Stimulated activated CD8-positive, alpha-beta memory T cell treated with anti-CD3 and anti-CD28 coated beads, Interleukin-12 subunit alpha, Interleukin-12 subunit beta, amount 100 ng/mL, for 24 hours (primary cell): ENCODE measurements around the gene MRPL48.
A peak's percentile ranks its signal among the peaks of the same experiment; 100 is the strongest.
"Not testable (repeated sequence)": the region's sequence is repeated elsewhere in the genome, so short reads cannot be mapped to it uniquely, and the experiment has no call there.

Source experiments
- DNase-seq: peaks from one replicate; pipeline ENCODE4 v3.0.0-alpha.2; 2020; ENCODE audit errors: extremely low read depth

Gene MRPL48

DNA sequence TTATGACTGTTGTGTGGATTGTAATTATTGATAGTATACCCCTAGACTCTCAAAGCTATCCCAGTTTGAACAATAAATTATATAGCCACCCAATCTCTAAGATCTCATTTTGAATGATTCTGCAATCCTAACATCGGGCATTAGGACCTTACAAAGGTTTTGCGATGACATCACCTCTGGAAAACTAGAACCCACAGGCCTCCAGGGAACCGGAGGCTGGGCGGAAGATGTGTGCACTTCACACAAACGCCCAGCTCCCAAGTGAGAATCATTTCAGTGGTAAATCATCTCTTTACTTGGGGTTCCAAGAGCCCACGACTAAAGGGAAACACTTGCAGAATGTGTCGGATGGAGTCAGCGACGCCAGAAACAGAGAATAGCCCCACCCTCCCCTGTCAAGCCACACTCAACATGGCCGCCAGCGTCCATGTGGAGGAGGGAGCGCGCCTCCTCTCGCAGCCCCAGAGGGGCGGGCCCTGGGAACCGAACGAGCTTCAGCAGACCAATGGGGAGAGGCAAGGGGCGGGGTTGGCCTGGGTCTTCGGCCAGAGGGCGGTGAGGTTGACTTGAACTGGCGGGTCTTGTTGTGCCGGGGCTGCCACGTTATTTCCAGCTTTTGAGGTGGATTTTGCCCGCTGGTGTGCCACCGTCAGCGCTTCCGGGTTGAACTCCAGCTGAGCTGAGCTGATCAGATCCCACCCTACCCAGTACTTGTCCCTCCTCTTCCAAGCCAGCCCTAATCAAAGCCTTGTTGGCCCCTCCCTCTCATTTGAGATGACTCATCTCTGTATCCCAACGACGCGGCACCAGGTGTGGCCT, 8.4 kb upstream of the MRPL48 start:
- peak; percentile 97 for DNase-seq

DNA sequence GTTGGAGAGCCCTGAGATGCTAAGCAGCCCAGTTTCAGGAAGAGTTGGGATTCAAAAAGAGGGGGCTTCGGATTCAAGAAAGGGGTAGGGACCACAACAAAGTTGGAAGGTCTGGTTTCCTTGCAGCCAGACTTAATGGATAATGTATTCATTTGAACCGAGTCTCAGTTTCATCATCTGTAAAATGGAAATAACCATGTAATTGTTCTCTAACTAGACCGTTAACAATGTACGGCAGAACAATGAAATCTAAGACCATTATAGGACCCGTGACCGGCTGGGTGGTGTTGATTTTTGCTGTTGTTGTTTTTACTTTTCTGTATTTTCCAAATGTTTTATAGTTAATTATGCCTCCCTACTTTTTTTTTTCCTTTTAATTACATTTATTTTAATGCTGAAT, 6.4 kb upstream of the MRPL48 start:
- no peak for DNase-seq

DNA sequence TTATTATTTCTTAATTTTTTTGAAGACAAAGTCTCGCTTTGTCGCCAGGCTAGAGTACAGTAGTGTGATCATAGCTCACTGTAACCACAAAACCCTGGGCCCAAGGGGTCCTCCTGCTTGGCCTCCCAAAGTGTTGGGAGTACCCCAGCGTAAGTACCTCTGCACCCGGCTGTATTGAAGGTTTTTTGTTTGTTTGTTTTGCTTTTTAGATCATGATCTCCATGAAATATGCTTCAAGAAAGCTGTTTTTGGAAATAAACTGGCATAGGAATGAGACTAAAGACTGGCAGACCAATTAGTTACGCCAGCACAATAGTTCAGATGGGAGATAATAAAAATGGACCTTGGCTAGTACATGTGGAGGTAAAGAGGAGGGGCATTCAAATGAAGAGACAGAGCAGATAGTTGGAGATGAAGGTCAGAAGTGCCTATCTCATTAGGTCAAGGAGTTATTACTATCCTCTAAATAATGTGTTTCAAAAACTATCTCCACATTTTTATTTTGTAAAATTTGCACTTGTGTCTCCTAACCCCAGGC, 4.1 kb upstream of the MRPL48 start:
- DNase-seq: no peak

DNA sequence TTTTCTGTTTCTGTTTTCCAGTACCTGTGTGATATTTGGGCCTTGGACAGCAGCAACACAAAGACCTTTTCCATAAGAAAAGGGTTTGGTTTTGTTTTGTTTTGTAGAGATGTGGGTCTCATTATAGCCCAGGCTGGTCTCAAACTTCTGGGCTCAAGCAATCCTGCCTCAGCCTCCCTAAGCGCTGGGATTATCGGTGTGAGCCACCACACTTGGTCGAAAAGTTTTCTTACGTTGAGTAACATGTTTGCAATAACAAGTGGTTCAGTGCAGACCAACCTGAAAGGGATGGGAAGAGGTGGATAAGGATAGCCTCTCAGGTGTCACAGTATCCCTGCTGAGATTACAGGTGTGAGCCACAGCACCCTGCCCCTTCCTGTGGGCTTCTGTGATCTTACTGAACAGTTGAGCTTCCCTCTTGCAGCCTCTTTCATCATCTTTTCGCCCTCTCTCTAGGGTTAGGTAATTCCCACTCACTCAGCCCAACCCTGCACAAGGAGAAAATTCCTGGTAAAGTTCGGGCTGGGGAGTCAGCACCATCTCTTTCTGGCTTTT, 3.5 kb upstream of the MRPL48 start:
- DNase-seq: no peak

DNA sequence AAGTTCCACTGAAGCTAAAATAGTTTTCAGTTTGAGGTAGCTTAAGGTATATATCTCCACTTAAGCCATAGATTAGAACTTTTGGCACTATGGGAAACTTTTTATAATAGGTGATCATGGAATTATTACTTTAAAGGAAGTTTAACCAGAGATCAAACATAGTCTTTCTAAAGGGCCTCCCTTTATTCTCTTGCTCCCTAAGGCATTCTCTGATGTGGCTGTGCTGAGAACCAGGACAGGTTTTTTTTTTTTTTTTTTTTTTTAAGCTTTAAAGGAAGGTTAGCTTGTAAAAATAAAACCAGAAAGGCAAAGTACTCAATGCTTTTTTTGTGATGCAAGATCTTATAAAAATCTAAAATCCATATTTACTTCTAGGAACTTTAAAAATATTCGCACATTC, 2.9 kb upstream of the MRPL48 start:
- no peak for DNase-seq

DNA sequence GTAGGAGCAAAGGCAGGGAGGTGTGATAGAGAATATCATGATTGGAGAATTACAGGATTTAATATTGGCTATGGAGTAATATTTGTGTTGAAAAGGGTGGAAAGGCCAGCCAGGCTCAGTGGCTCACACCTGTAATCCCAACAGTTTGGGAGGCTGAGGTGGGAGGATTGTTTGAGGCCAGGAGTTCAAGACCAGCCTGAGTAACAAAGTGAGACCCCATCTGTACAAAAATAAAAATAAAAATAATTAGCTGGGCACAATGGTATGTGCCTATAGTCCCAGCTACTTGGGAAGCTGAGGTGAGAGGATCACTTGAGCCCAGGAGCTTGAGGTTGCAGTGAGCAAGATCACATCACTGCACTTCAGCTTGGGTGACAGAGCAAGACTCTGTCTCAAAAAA, 2.2 kb upstream of the MRPL48 start:
- DNase-seq: not testable (repeated sequence)

- DNase-seq: no peak
Observed at GRCh38 chr11:73787051-73787642, 527 bp upstream of the MRPL48 start.

DNA sequence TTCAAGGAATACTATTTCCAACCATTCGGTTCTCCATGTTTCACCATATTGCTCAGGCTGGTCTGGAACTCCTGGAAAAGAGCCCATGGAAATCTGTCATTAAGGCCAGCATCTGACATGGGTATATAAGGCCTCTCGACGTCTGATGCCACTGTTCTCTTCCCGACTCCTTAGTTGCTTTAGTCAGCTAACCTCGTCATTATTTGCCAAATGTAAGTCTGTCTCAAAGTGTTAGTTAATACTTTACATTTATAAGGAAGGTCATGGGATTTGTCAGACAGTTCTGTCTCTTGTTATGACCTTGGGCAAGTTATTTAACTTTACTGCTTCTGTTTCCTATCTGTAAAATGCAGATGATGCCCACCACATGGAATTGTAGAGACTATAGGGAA, 1.6 kb downstream of the MRPL48 start:
- no peak for DNase-seq

DNA sequence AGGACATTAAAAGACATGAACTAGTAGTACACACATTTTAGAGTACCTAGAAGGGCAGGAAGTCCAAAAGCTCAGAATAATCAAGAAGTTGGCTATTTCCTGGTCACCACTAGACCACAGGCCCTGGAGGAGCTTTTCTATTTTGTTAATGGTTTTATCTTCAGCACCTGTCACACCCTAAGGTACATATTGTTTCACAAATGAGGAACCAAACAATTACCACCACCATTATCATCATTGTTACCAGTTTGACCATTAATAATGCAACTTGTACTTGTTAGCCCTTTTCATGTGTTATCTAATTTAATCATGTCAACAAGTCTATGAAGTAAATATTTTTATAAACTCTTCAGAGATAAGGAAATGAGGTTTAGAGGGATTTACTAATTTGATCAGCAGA, 4.9 kb downstream of the MRPL48 start:
- DNase-seq: no peak

DNA sequence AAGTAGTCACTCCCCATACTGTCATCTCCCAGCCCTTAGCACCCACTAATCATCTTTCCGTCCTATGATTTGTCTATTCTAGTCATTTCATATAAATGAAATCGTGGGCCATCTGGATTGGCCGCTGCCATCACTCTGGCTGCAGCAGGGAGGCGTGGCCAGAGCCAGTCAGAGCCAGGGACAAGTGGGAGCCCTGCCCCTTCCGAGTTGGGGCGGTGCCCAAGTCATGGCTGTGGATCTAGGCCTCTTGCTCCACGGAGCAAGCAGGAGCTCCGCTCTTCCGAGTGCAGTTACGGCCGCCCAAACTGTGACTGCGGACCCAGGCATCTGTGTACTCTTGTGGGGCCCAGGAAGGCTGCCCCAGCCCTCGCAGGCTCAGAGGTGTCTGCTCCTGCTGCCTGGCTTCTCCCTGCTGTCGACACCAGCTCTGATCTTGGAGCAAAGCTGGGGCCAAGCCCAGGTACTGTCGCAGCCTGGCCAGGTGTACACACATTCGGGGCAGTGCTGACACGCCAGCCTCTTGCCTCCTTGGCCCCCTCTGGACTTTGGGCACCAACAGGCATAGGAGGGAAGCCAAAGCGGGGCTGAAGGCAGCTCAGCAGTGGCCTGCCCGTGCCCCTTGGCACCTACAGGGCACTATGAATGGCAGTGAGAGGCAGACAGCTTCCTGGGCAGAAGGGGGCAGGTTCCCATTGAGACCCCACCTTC, 8.4 kb downstream of the MRPL48 start:
- DNase-seq: no peak

GRCh38 chr11:73797457-73797856, 9.8 kb downstream of the MRPL48 start:
- DNase-seq: no peak

DNA sequence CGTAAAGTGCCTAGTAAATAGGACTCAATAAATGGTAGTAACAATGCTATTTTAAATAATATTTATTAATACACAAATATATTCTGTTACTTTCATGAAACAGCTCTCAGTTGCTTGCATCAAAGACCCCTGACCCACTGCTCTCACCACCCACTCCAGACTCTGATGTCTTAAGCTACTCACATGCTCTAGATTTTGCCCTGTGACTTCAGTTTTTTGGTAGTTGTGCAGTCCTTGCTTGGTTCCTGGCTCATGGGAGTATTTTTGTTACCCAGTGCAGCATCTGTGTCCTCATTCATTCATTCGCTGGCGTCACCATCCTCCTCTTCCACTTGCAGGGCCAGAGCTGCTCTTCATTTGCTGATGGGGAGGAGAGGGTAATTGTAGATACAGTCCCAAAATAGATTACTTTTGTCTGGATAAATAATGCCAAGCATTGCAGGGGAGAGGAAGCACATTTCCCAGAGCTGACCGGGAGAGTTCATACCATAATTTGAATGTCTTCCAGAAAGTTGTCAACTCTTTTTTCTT, 12.7 kb downstream of the MRPL48 start:
- no peak for DNase-seq

DNA sequence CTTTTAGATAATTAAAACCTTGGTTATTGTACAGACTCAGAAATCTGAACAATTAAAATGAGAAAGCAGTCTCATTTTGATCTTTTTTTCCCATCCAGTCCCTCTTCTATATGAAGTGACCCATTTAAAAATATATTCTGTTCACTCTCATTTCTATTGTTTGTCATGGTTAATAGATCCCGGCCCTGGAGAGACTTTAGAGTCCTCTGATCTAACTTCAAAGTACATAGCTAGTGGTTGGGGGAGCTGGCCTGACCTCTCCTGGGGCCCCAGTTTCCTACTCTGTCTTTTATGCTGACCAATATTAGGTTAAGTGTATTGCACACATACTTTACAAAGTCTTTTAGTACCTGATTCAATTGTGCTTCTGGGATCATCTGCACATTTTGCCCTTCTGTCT, 13.5 kb downstream of the MRPL48 start:
- no peak for DNase-seq

DNA sequence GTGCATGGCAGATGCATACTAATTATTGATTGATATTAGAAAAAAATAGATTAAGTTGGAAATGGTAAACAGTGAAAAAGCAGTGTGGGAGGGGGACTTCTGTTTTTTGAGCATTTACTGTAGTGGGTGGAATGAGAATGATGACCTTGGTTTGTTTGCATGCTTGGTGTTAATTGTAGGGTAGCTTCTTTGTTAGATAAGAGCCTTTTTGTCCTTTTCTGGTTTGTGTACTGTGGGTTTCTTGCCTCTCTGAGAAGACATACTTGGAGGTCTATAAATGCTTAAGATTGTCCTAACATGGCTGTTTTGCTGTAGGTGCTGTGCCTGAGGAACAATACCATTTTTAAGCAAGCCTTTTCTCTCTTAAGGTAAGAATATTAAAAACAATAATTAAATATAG, 17.0 kb downstream of the MRPL48 start:
- no peak for DNase-seq

DNA sequence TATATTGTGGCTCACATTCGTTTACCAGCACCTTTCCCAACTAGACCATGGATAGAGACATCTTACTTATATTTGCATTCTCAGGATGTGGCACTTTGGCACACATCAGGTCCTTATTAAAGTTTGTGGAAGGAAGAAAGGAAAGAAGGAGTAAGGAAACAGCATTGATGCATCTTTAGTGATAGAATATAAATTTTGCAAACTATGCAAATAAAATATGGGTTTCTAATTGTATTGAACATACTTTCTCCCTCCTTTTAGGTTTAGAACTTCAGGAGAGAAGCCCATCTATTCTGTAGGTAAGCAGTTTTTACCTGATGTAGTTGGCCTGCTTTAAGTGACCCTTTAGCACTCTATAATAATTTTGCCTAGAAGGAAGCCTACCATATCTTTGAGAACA, 20.4 kb downstream of the MRPL48 start:
- DNase-seq: no peak

- DNase-seq: no peak
Observed at GRCh38 chr11:73810637-73811036, 23.0 kb downstream of the MRPL48 start.

GRCh38 chr11:73812234-73812633, 24.6 kb downstream of the MRPL48 start:
- DNase-seq: no peak

- DNase-seq: no peak
Observed at GRCh38 chr11:73814812-73815211, 27.1 kb downstream of the MRPL48 start.

DNA sequence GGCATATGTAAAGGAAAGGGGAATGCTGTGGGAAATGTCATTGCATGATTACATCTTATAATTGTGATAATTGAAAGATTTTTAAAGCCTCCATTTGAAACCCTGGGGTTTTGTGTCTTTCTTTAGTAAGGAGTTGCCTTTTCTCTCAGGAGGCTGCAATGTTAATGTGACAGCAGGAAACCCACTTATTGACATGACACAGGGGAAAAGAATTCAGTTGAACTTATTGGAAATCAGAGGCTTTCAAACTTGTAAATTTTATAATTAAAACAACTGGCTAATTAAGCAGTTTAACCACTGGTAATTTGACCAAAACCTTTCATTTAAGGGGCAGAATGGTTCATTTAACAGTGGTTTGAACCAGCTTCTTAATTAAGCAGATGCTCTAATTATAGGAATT, 31.2 kb downstream of the MRPL48 start:
- no peak for DNase-seq

- DNase-seq: no peak
Observed at GRCh38 chr11:73830261-73830660, 42.6 kb downstream of the MRPL48 start.

DNA sequence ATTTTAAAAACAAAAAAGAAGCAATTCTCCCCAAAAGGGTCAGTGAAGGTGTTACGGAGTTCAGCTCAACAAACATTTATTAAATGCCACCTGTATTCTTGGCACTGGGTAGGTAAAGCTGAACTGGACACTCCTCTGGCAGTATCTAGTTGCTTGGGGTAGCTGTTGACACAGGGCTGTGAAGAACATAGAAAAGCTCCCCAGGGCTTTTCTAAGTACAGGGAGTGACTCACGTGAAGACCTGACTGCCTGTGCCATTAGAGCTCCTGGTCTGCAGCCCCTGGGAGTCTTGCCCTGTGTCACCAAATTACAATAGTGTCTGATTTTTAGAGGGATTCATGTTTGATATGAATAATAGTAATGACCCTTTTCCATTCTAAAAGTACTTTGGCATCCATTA, 45.4 kb downstream of the MRPL48 start:
- no peak for DNase-seq

DNA sequence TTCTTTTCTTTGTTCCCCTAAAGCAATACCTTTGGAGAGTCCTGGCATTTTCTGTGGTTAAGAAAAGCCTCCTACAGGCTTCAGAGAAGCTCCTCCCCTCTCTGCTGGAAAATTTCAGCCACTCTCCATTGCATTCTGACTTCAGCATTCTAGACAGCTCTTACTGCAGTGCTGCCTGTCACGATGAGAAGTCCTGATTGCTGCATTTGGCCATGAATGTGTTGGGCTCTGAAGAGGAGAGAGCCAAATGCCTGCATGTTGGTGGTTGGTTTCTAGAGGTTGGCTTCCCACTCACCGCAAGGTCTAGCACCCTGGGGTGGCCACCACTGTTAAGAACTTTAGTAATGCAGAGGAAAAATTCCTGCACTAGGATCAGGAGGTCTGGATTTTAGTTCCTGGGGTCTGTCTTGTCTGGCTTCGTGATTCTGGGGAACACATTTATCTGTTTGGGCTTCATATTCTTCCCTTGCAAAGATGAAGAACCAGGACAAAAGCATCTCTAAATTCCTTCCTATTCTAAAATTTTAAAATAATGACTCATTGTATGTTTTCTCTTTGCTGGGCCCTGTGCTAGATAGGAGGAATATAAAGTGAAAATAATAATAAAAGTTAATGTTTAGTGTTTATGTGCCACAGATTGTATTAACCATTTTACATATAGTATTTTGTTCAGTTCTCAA, 50.9 kb downstream of the MRPL48 start:
- DNase-seq: no peak
